HUES48 (cell line): ENCODE data around the gene THAP7.
"Not testable (repeated sequence)": the region's sequence is repeated elsewhere in the genome, so short reads cannot be mapped to it uniquely, and the experiment has no call there.

ENCODE experiments used
- H3K27ac ChIP-seq: one replicate; pipeline ENCODE4 v1.7.0; 2013; ENCODE audit warnings: low read depth, low read length, inconsistent platforms
- H3K27me3 ChIP-seq: 2 replicates; pipeline ENCODE4 v1.6.1; 2013; ENCODE audit warnings: mild to moderate bottlenecking, low read length; ENCODE audit not compliant: control insufficient read depth, insufficient read depth
- H3K36me3 ChIP-seq: 2 replicates; pipeline ENCODE4 v1.6.1; 2013; ENCODE audit warnings: low read length; ENCODE audit not compliant: control insufficient read depth, insufficient read depth
- H3K4me1 ChIP-seq: 2 replicates; pipeline ENCODE4 v1.6.1; 2013; ENCODE audit warnings: mild to moderate bottlenecking, low read length; ENCODE audit not compliant: control insufficient read depth, insufficient read depth
- H3K4me3 ChIP-seq: 2 replicates; pipeline ENCODE4 v1.5.1; 2013; ENCODE audit warnings: mild to moderate bottlenecking, low read depth, low read length
- H3K9ac ChIP-seq: 2 replicates; pipeline ENCODE4 v1.6.1; 2013; ENCODE audit warnings: mild to moderate bottlenecking, low read depth, low read length, moderate library complexity
- H3K9me3 ChIP-seq: 2 replicates; pipeline ENCODE4 v1.6.1; 2013; ENCODE audit warnings: low read length; ENCODE audit not compliant: control insufficient read depth, insufficient read depth

The THAP7 gene, protein sequence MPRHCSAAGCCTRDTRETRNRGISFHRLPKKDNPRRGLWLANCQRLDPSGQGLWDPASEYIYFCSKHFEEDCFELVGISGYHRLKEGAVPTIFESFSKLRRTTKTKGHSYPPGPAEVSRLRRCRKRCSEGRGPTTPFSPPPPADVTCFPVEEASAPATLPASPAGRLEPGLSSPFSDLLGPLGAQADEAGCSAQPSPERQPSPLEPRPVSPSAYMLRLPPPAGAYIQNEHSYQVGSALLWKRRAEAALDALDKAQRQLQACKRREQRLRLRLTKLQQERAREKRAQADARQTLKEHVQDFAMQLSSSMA

DNA sequence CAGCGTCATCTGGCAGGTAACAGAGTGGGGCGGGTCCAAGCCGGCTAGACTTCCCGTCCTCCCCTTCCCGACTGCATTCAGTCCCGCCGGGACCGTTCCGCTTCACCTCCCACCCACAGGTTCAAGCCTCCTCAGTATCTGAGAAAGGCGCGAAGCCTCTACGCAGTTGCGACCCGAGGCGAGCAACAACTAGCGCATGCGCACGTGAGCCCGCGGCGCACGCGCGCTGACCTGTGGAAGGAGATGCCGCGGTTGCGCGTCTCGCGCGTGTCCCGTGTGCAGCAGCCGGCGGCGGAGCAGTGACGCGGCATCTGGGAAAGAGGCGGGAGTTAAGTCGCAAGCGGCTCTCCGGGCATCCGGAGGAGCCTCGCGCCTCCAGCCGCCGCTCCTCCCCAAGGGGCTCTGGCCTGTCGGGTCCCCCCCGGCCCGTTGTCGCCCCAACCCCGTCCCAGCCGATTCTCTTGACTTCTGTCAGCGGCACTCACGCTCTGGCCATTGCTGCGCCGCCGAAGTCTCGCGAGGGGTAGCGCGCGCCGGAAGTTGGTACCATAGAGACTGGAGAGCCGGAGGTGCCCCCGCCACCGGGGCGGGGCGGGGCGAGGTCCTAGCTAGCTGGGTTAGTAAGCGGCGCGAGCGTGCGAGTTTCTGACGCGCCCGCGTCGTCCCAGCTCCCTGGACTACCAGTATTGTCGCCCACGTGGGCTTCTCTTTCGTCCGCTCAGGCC is at the start of gene THAP7:
THAP7 (minus strand) TSS at position 518 of the 725 bp plus-strand sequence; CDS start at position 311, 207 bp downstream.
- Histone ChIP-seq H3K9me3 (no peaks in the 10 kb centered on the region), H3K27me3 (no peaks in the 10 kb centered on the region), H3K36me3 (peaks cover 18% of the 10 kb centered on the region), H3K4me1 (peaks cover 5% of the 10 kb centered on the region; the same call in 1 of the 2 replicates), H3K4me3 (peak within 1 kb of the TSS; percentile 96), H3K9ac (peak within 1 kb of the TSS; percentile 77), H3K27ac (peak within 1 kb of the TSS; percentile 94)

GRCh38 chr22:21051145-21051830 is 49.4 kb upstream of the THAP7 start:
- peaks cover 9% of the 10 kb centered on the region for H3K4me1 ChIP-seq
- no peak overlapping the region for H3K9ac ChIP-seq
- peak overlapping the region; percentile 21 for H3K27ac ChIP-seq
- no peak overlapping the region for H3K4me3 ChIP-seq
- no peaks in the 10 kb centered on the region for H3K36me3 ChIP-seq
- no peaks in the 10 kb centered on the region for H3K27me3 ChIP-seq
- no peaks in the 10 kb centered on the region for H3K9me3 ChIP-seq

GRCh38 chr22:21048965-21049364 is 47.0 kb upstream of the THAP7 start:
- not testable (repeated sequence) for H3K36me3 ChIP-seq, H3K9me3 ChIP-seq, H3K27ac ChIP-seq, H3K27me3 ChIP-seq, H3K4me1 ChIP-seq, H3K9ac ChIP-seq, H3K4me3 ChIP-seq

GRCh38 chr22:21048448-21048847 is 46.5 kb upstream of the THAP7 start:
- H3K4me1 ChIP-seq, H3K27me3 ChIP-seq, H3K9me3 ChIP-seq, H3K4me3 ChIP-seq, H3K9ac ChIP-seq, H3K27ac ChIP-seq, H3K36me3 ChIP-seq: not testable (repeated sequence)

GRCh38 chr22:21047730-21048129 is 45.8 kb upstream of the THAP7 start:
- Histone ChIP-seq H3K4me1 (peaks cover 9% of the 10 kb centered on the region), H3K9me3 (no peaks in the 10 kb centered on the region), H3K27me3 (no peaks in the 10 kb centered on the region), H3K36me3 (no peaks in the 10 kb centered on the region), H3K27ac (no peak overlapping the region), H3K9ac (no peak overlapping the region), H3K4me3 (no peak overlapping the region)

GRCh38 chr22:21047035-21047661 is 45.2 kb upstream of the THAP7 start:
- H3K27ac ChIP-seq = no peak overlapping the region
- no peaks in the 10 kb centered on the region for H3K9me3 ChIP-seq
- H3K9ac ChIP-seq = no peak overlapping the region
- H3K27me3 ChIP-seq = no peaks in the 10 kb centered on the region
- no peak overlapping the region for H3K4me3 ChIP-seq
- H3K36me3 ChIP-seq = no peaks in the 10 kb centered on the region
- H3K4me1 ChIP-seq = peaks cover 8% of the 10 kb centered on the region

DNA sequence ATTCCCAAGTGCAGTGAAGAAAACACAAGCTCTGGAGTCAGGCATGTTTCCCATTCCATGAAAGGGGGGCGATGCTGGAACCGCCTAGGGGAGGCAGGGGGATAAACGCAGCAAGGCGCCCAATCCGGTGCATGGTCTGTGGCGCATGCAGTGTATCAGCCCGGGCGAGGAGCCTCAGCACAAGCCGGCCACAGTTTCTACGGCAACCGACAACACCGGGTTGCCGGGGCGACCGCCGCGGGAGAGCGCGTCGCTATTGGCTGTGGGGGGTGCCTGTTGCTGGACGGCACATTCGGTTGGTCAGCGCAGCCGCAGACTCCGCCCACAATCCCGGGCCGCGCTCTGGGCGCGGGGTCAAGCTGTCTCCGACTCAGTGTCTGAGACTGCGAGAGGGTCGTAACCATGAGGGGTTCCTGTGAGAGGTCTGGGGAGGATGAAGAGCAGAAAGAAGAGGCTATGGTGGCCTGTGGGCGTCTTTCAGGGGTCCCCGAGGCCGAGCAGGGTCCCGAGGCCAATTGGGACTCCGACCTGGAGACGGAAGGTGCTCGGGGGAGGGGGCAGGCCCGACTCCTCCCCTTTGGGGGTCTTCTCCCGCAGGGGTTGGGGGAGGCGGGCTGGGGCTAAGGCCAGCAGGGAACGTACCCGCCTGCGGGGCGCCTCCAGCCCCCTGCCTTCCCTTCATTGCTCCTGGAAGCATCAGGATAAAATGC is 43.8 kb upstream of the THAP7 start, which contains the start of gene LRRC74B:
LRRC74B (plus strand) TSS at position 362 of the 710 bp plus-strand sequence; CDS start at position 403, 41 bp downstream.
- 0 out of 2 replicates have a peak within 1 kb of the TSS, but pooled peaks have one; percentile 53 for H3K9ac ChIP-seq
- H3K4me3 ChIP-seq = peak within 1 kb of the TSS; percentile 90
- H3K4me1 ChIP-seq = no peaks in the 10 kb centered on the region
- H3K27me3 ChIP-seq = no peaks in the 10 kb centered on the region
- no peaks in the 10 kb centered on the region for H3K36me3 ChIP-seq
- H3K9me3 ChIP-seq = no peaks in the 10 kb centered on the region
- peak within 1 kb of the TSS; percentile 59 for H3K27ac ChIP-seq

GRCh38 chr22:21044931-21045584 is 43.1 kb upstream of the THAP7 start:
- Histone ChIP-seq H3K36me3 (no peaks in the 10 kb centered on the region), H3K27me3 (no peaks in the 10 kb centered on the region), H3K4me3 (peak overlapping the region; percentile 90), H3K9me3 (no peaks in the 10 kb centered on the region), H3K4me1 (no peaks in the 10 kb centered on the region), H3K9ac (no peak overlapping the region), H3K27ac (no peak overlapping the region)

DNA sequence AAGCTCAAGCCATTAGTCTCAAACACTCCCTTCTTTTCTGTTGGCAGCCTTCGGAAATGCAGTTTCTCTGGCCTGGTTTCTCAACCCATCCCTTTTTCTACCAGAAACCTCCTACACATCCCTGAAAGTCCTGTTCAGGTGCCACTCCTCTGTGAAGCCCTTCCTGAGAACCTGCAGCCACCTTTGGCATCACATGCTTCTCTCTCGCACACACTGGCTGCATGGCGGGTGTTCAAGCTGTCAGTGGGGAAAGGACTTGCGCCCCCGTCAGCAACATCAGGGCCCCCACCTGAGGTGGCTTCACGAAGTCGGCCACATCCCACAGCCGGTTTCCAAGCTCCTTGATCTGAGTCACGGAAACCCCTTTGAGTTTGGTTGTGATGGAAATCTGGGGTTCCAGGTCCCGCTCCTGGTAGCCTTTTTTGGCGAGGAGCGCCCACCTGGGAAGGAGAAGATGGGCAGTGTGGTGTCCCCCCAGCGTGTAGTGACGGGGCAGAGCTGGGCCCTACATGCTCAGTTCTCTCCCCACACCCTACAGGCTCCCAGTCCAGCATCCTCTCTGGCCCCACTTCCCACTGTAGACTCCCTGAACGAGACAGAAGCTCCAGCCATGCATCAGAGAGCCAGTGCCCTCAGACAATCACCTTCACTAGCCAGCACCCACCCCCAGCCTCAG is 42.1 kb upstream of the THAP7 start:
- no peaks in the 10 kb centered on the region for H3K27me3 ChIP-seq
- H3K4me1 ChIP-seq = no peaks in the 10 kb centered on the region
- no peak overlapping the region for H3K27ac ChIP-seq
- H3K36me3 ChIP-seq = no peaks in the 10 kb centered on the region
- no peak overlapping the region for H3K9ac ChIP-seq
- H3K9me3 ChIP-seq = no peaks in the 10 kb centered on the region
- no peak overlapping the region for H3K4me3 ChIP-seq
